GM21381 (cell line): ENCODE data around the gene KIR3DL1.
"Not testable (repeated sequence)": the region's sequence is repeated elsewhere in the genome, so short reads cannot be mapped to it uniquely, and the experiment has no call there.

Experiments
- ATAC-seq: cut with Tn5 transposase; IDR thresholded peaks from one replicate; pipeline ENCODE4 v1.9.1; 2021; ENCODE audit warnings: mild to moderate bottlenecking, moderate library complexity; ENCODE audit not compliant: unreplicated experiment

KIR3DL1 gene

DNA sequence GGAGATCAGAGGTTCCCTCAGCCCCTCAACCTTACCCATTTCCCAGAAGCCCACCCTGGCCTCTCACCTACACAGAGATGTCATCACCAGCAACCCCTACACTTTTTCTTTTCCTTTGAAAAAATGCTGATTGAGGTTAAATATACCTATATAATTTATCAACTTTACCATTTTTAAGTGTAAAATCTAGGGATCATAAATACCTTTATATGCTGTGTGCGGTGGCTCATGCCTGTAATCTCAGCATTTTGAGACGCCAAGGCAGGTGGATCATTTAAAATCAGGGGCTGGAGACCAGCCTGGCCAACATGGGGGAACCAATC lies 9.8 kb upstream of the KIR3DL1 start:
- ATAC-seq, result no peak

DNA sequence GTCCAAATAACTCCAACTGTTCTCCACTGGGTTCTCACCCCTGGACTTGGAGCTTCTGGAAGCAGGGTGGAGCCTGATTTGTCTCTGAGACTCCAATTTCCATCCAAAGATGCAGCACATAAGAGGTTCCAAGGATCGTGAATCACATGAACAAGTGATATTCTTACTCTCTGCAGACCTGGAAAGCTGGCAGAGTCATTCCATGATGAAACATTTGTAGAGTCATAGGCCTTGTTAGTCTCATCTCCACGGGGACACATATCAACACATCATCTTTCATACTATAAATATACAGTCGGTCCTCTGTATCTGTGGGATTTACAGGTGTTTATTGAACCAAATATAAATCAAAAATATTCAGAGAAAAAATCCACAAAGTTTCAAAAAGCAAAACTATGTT lies 1.7 kb upstream of the KIR3DL1 start:
- not testable (repeated sequence) for ATAC-seq

GRCh38 chr19:54817670-54818536 lies 1.6 kb downstream of the KIR3DL1 start:
- ATAC-seq, result no peak

DNA sequence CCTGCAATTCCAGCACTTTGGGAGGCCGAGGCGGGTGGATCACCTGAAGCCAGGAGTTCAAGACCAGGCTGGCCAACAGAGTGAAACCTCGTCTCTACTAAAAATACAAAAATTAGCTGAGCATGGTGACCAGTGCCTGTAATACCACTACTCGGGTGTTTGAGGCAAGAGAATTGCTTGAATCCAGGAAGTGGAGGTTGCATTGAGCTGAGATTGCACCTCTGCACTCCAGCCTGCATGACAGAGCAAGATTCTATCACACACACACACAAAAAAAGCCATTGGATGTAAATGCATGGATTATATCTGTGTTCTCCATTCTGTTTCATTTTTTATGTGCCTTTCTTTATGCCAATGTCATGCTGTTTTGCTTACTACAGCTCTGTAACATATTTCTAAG lies 8.1 kb downstream of the KIR3DL1 start:
- not testable (repeated sequence) for ATAC-seq

DNA sequence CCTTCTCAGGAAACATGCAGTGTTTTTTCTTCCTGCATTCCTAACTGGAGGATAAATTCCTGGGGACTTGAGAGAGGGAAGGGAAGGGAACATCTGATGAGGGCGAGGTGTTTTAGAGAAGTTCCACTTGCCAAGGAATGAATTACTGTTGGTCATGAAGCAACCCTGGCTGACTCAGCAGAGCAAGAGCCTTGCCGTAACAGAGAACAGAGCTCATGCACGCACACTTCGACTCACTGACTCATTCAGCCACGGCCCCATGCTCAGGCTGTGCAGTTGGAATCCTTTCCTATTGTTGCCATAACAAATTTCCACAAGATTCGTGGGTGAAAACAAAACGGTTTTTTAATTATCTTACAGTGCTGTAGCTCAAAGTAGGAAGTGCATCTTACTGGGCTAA lies 9.1 kb downstream of the KIR3DL1 start:
- ATAC-seq, result not testable (repeated sequence)

DNA sequence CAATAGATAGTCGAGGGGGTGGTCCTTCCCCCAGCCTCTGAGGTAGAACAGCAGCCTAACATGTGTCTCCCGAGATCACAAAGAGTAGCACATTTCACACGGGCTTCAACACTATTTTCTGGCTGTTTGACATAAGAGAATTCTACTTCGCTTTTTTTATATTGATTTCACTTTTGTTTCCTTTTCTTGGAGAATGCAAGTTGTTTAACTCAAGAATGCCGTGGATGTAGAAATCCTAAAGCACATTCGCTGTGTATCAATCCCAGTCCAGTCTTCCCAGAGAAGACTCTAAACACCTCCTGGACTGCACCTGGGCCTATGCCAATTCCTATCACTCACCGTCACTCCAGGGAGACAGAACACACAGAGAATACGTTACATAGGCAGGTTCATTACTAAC lies 11.8 kb downstream of the KIR3DL1 start:
- not testable (repeated sequence) for ATAC-seq

- not testable (repeated sequence) for ATAC-seq
Measured at GRCh38 chr19:54832496-54832895, 16.2 kb downstream of the KIR3DL1 start, which contains the start of gene KIR2DS4. Gene KIR2DS4 (plus strand): TSS chr19:54832676.

DNA sequence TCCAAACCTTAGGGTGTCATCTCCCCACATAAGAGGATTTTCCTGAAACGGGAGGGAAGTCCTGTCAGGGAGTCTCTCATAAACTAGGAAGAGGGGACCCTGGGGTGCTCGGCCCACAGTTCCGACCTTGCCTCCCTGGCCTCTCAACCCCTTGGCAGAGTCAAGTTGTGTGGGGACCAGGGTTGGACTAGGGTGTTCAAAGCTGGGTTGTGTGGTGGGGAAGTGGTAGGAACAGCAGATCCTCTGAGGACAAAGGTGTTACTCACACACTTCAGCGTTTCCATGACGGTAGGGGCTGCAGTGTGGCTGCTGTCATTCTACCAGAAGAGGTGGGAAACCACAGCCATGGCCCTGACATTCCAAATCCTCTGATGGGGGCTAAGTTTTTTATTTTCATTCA lies 18.9 kb downstream of the KIR3DL1 start:
- ATAC-seq, result not testable (repeated sequence)

GRCh38 chr19:54837522-54837921 lies 21.3 kb downstream of the KIR3DL1 start:
- ATAC-seq, result not testable (repeated sequence)

- not testable (repeated sequence) for ATAC-seq
Measured at GRCh38 chr19:54843171-54843570, 26.9 kb downstream of the KIR3DL1 start.

DNA sequence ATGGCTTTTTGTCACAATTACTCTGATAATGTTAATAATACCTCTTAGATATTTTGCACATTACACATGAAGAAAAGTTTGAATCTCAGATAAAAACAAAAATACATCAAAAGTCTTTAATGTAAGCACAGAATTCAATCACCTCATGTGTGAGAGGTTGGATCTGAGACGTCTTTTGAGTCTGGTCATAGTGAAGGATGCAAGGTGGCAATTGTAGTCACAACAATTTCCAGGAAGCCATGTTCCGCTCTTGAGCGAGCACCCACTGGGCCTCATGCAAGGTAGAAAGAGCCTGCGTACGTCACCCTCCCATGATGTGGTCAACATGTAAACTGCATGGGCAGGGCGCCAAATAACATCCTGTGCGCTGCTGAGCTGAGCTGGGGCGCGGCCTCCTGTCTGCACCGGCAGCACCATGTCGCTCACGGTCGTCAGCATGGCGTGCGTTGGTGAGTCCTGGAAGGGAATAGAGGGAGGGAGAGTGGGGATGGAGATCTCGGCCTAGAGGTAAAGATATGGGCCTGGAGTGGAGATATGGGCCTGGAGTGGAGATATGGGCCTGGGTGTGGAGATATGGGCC lies 33.9 kb downstream of the KIR3DL1 start, which contains the start of gene KIR3DL2:
Gene KIR3DL2, plus strand, starts transcription at position 383 of the 580 bp plus-strand sequence. Its CDS starts 33 bp downstream, at position 416.
- ATAC-seq, result not testable (repeated sequence)

DNA sequence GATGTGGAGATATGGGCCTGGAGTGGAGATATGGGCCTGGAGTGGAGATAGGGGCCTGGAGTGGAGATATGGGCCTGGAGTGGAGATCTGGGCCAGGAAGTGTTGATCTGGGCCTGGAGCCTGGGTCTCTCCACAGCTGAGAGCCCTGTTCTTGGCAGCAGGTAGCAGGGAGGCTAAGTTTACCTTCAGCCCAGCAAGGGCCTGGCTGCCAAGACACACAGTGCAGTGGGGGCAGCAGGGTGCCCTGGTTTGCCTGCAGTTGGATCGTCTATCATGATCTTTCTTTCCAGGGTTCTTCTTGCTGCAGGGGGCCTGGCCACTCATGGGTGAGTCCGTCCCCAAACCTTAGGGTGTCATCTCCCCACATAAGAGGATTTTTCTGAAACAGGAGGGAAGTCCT lies 34.7 kb downstream of the KIR3DL1 start:
- no peak for ATAC-seq

DNA sequence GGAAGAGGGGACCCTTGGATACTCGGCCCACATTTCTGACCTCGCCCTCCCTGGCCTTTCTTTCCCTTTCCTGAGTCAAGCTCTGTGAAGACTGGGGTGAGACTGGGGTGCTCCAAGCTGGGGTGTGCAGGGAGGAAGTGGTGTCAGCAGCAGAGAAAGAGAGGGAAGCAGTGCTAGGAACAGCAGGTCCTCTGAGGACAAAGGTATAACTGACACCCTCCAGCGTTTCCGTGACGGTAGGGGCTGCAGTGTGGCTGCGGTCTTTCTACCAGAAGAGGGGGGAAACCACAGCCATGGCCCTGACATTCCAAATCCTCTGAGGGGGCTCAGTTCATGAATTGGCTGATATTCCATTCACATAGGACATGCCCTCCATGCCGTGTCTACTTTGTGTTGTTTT lies 35.1 kb downstream of the KIR3DL1 start:
- ATAC-seq, result no peak

GRCh38 chr19:54855241-54855640 lies 39.0 kb downstream of the KIR3DL1 start:
- ATAC-seq, result not testable (repeated sequence)

DNA sequence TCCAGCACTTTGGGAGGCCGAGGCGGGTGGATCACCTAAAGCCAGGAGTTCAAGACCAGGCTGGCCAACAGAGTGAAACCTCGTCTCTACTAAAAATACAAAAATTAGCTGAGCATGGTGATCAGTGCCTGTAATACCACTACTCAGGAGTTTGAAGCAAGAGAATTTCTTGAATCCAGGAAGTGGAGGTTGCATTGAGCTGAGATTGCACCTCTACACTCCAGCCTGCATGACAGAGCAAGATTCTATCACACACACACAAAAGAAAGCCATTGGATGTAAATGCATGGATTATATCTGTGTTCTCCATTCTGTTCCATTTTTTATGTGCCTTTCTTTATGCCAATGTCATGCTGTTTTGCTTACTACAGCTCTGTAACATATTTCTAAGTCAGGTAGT lies 42.2 kb downstream of the KIR3DL1 start:
- ATAC-seq, result not testable (repeated sequence)

GRCh38 chr19:54859421-54859820 lies 43.2 kb downstream of the KIR3DL1 start:
- not testable (repeated sequence) for ATAC-seq

DNA sequence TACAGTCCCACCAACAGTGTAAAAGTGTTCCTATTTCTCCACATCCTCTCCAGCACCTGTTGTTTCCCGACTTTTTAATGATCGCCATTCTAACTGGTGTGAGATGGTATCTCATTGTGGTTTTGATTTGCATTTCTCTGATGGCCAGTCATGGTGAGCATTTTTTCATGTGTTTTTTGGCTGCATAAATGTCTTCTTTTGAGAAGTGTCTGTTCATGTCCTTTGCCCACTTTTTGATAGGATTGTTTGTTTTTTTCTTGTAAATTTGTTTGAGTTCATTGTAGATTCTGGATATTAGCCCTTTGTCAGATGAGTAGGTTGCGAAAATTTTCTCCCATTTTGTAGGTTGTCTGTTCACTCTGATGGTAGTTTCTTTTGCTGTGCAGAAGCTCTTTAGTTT lies 47.2 kb downstream of the KIR3DL1 start:
- not testable (repeated sequence) for ATAC-seq

GRCh38 chr19:54871696-54872095 lies 55.4 kb downstream of the KIR3DL1 start:
- ATAC-seq, result no peak

GRCh38 chr19:54873990-54874389 lies 57.7 kb downstream of the KIR3DL1 start, which contains the start of gene FCAR:
Gene FCAR (plus strand): TSS chr19:54874235. CDS start chr19:54874290, 55 bp downstream.
- no peak for ATAC-seq

GRCh38 chr19:54875506-54875905 lies 59.2 kb downstream of the KIR3DL1 start:
- ATAC-seq, result no peak

- ATAC-seq, result no peak
Measured at GRCh38 chr19:54877471-54877870, 61.2 kb downstream of the KIR3DL1 start.
